ENCODE measurements around the gene MGAT1. TPM values are rescaled to one million over a fixed set of nuclear protein-coding genes. Genes with fewer than 3 reads are reported as not detected.
A peak's percentile ranks its signal among the peaks of the same experiment; 100 is the strongest.

Gene MGAT1
- 186 TPM for total RNA-seq (2013)
- polyA plus RNA-seq (100 to 1,000 TPM; 231 to 523 (median 385) TPM), polyA minus RNA-seq (282 and 472 TPM in 2 replicates), total RNA-seq (170 to 897 (median 375) reads per million in 11 experiments)

DNA sequence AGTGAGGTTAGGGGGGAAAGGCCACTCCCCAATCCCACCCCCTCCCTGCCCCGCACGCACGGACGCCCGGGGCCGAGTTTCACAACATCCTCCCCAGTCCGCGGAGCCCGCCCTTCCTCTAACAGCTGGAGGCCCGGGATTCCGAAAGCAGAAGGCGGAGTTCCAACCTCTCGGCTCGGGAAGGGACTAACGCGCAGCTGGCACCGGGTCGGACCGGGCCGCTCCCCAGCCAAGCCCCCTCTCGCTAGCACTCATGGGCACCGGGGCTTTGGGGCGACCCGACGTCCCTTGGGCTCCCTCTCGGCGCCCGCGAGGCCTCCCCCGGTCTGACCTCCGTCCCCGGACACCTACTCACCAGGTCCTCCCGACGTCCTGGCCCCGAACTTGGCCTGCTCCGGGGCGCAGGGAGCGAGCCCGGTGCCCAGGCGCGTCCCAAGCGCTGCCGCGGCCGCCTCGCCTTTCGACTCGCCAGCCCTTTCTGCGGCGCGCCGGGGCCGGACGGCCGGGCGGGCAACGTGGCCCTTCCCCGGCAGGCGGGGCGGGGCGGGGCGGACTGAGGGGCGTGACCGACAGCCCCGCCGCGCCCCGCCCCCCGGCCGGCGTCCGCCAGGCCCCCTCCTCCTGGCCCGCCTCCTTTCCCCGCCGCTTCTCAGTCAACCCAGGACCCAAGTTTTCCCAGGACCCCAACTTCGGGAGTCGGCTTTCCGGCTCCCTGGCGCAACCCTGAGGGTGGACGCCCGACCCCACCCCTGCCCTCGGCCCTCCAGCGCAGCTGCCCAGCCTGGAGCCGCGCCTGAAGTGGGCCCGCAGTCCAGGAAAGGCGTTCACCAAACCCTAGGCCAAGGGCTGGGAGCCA is at the start of gene MGAT1:
Gene MGAT1 (minus strand): TSS at position 482 of the 856 bp plus-strand sequence. CDS start 9,835 bp downstream, outside the sequence.
- peak within 1 kb of the TSS; percentile 92 for H3K4me2 ChIP-seq (replicated peaks; ENCODE audit: extremely low read depth, low read length, poor library complexity, severe bottlenecking)
- peak within 1 kb of the TSS; percentile 94 to 98 (median 97) for H3K27ac Mint-ChIP-seq
- H3K4me3 ChIP-seq (replicated peaks in 1 of 3; ENCODE audit: low read depth in 2 of 3, low read length in 3 of 3) = peak within 1 kb of the TSS; percentile 97 to 98 (median 98)
- peak within 1 kb of the TSS; percentile 97 to 98 for H3K27ac ChIP-seq (ENCODE audit: low read depth in 1 of 2, low read length in 2 of 2)
- H3K36me3 ChIP-seq (replicated peaks in 1 of 2; ENCODE audit: control insufficient read depth in 1 of 2, insufficient read depth in 2 of 2, low read length in 2 of 2) = peaks cover 32 to 47% of the 10 kb centered on the region in 2 donors
- peaks cover 51% of the 10 kb centered on the region for H4K20me1 ChIP-seq (ENCODE audit: insufficient read depth, low read length)
- no peaks in the 10 kb centered on the region for H3K9me3 Mint-ChIP-seq
- peak; percentile 82 to 87 (median 82) for DNase-seq
- H3K27me3 Mint-ChIP-seq (ENCODE audit: low read depth in 3 of 3) = no peaks in the 10 kb centered on the region
- H3K4me1 ChIP-seq (ENCODE audit: control insufficient read depth in 1 of 2, insufficient read depth in 2 of 2, low read length in 2 of 2) = peaks cover 82 to 88% of the 10 kb centered on the region in 2 donors
- peak within 1 kb of the TSS; percentile 39 for H2AFZ ChIP-seq (ENCODE audit: insufficient read depth, low read depth, low read length, poor library complexity, severe bottlenecking)
- TF ChIP-seq, protein P1, sequence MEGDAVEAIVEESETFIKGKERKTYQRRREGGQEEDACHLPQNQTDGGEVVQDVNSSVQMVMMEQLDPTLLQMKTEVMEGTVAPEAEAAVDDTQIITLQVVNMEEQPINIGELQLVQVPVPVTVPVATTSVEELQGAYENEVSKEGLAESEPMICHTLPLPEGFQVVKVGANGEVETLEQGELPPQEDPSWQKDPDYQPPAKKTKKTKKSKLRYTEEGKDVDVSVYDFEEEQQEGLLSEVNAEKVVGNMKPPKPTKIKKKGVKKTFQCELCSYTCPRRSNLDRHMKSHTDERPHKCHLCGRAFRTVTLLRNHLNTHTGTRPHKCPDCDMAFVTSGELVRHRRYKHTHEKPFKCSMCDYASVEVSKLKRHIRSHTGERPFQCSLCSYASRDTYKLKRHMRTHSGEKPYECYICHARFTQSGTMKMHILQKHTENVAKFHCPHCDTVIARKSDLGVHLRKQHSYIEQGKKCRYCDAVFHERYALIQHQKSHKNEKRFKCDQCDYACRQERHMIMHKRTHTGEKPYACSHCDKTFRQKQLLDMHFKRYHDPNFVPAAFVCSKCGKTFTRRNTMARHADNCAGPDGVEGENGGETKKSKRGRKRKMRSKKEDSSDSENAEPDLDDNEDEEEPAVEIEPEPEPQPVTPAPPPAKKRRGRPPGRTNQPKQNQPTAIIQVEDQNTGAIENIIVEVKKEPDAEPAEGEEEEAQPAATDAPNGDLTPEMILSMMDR (IDR thresholded peaks at IDR 0.05) = no peak
- under 1% methylated on average over 72 of the region's 87 CpGs for WGBS (ENCODE audit: insufficient coverage)
- H3K4me3 Mint-ChIP-seq = peak within 1 kb of the TSS; percentile 95 to 97
- peak within 1 kb of the TSS; percentile 94 for H3K9ac ChIP-seq (ENCODE audit: insufficient read depth, low read length, poor library complexity, severe bottlenecking)
- intact Hi-C loops (cut with micrococcal nuclease) = loop anchor here (2.0 to 10.0 kb wide), 5 partner anchors 28 to 422 kb away; partner anchors contain the start of genes TRIM41 (in 2 of the 2) and ZFP62 (in 2 of the 2)
- peaks cover 87% of the 10 kb centered on the region for H3K79me2 ChIP-seq (ENCODE audit: insufficient read depth, low read length)
- H3K27me3 ChIP-seq (ENCODE audit: control insufficient read depth in 2 of 2, insufficient read depth in 2 of 2, low read length in 2 of 2) = no peaks in the 10 kb centered on the region
- peaks cover 82% of the 10 kb centered on the region for H3K4me1 Mint-ChIP-seq
- H3K36me3 Mint-ChIP-seq = peaks cover 48 to 49% of the 10 kb centered on the region in 2 donors
- no peaks in the 10 kb centered on the region for H3K9me3 ChIP-seq (replicated peaks in 1 of 2; ENCODE audit: control insufficient read depth in 1 of 2, insufficient read depth in 1 of 2, low read length in 2 of 2)

DNA sequence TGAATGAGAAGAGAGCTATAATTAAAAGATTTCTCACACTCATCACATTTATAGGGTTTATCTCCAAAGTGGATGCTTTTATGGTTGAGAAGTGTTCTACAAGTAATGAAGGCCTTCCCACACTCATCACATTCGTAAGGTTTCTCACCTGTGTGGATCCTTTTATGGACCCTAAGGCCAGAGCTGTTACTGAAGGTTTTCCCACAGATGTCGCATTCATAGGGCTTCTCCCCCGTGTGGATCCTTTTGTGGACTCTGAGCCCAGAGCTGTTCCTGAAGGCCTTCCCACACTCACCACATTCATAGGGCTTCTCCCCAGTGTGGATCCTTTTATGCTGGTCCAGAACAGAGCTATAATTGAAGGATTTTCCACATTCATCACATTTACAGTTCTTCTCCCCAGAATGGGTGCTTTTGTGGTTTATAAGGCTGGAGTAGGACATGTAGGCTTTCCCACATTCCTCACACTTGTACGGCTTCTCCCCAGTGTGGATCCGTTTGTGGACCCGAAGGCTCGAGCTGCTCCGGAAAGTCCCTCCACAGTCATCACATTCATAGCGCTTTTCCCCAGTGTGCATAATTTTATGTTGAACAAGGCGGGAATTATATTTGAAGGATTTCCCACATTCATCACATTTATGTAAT is 48.0 kb upstream of the MGAT1 start:
- no peak for DNase-seq
- no peak overlapping the region for H3K4me2 ChIP-seq (replicated peaks; ENCODE audit: extremely low read depth, low read length, poor library complexity, severe bottlenecking)
- TF ChIP-seq, protein P1 (IDR thresholded peaks at IDR 0.05) = no peak
- no peak overlapping the region for H3K27ac ChIP-seq (ENCODE audit: low read depth in 1 of 2, low read length in 2 of 2)
- no peak overlapping the region for H3K9ac ChIP-seq (ENCODE audit: insufficient read depth, low read length, poor library complexity, severe bottlenecking)
- H3K4me1 ChIP-seq (ENCODE audit: control insufficient read depth in 1 of 2, insufficient read depth in 2 of 2, low read length in 2 of 2) = no peaks in the 10 kb centered on the region
- H3K27me3 ChIP-seq (ENCODE audit: control insufficient read depth in 2 of 2, insufficient read depth in 2 of 2, low read length in 2 of 2) = no peaks in the 10 kb centered on the region
- Mint-ChIP-seq H3K4me1 (no peaks in the 10 kb centered on the region), H3K27ac (peak overlapping the region in 1 of 7 donors; percentile 35), H3K9me3 (peaks cover 38 to 66% (median 58%) of the 10 kb centered on the region in 7 donors), H3K4me3 (no peak overlapping the region), H3K27me3 (ENCODE audit: low read depth in 3 of 3) (no peaks in the 10 kb centered on the region), H3K36me3 (peaks cover 37 to 45% of the 10 kb centered on the region in 2 donors)
- H4K20me1 ChIP-seq (ENCODE audit: insufficient read depth, low read length) = no peaks in the 10 kb centered on the region
- 100% methylated on average over 1 of the region's 10 CpGs for WGBS (ENCODE audit: insufficient coverage)
- intact Hi-C loops (cut with micrococcal nuclease) = no loop called here
- no peaks in the 10 kb centered on the region for H3K79me2 ChIP-seq (ENCODE audit: insufficient read depth, low read length)
- peak overlapping the region in 1 of 3 experiments; percentile 41 for H3K4me3 ChIP-seq (replicated peaks in 1 of 3; ENCODE audit: low read depth in 2 of 3, low read length in 3 of 3)
- peaks cover 26 to 52% of the 10 kb centered on the region in 2 donors for H3K36me3 ChIP-seq (replicated peaks in 1 of 2; ENCODE audit: control insufficient read depth in 1 of 2, insufficient read depth in 2 of 2, low read length in 2 of 2)
- peaks cover 41 to 70% of the 10 kb centered on the region in 2 donors for H3K9me3 ChIP-seq (replicated peaks in 1 of 2; ENCODE audit: control insufficient read depth in 1 of 2, insufficient read depth in 1 of 2, low read length in 2 of 2)
- no peak overlapping the region for H2AFZ ChIP-seq (ENCODE audit: insufficient read depth, low read depth, low read length, poor library complexity, severe bottlenecking)
